ENCODE data around the gene LRRC32. TPM values are rescaled to one million over a fixed set of nuclear protein-coding genes. Genes with fewer than 3 reads are reported as not detected.
A peak's percentile ranks its signal among the peaks of the same experiment; 100 is the strongest.

The LRRC32 gene
- total RNA-seq, 6 donors from 2014 or later, result 41.3 to 118 (median 60.3) TPM

DNA sequence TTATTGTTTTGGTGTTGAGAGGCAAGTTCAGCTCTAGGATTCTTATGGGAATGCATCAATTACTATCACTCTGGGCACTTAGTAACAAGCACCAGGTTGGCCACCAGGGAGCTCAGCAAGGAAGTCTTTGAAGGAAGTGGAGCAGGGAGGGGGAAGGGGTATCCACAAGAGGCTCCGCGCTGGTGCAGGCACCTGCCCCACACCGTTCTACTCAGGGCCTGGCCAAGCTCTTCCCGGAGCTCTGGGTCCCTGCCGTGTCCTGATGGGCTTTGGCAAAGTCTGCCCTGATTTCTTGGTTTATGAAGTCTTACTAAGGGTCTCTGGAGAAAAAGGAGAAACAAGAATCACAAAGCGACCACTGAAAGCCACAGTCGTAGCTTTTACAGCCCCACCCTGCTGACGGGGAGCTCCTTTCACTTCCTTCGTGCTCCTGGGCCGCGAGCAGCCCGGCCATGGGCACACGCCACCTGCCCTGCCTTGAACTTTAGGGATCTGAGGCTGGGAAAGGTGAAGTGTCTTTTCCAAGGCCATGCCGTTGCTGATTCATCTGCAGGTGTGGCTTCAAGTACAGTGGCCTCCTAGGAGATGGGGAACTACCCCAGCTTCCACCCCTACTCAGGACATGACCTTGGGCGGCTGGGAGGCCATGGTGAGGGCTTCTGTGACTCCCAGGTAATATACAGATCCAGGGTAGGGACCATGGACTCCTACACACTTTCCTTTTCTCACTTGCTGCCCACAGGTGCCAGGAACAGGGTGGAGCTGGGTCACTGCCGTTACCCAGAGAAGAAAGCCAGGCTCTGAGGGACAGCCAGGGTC lies 15.9 kb upstream of the LRRC32 start:
- Histone ChIP-seq H3K36me3 (no peaks in the 10 kb centered on the region), H3K4me3 (no peak overlapping the region), H3K4me1 (no peaks in the 10 kb centered on the region), H3K27me3 (no peaks in the 10 kb centered on the region), H3K9me3 (peaks cover 0 to 6% (median 0%) of the 10 kb centered on the region in 4 donors), H3K27ac (no peak overlapping the region)
- DNase-seq (no peak), ATAC-seq (ENCODE audit: low FRiP score in 2 of 2) (peak in 1 of 2 donors; percentile 16)
- no peak for TF ChIP-seq POLR2A (IDR thresholded peaks at IDR 0.05)
- TF ChIP-seq EP300 (IDR thresholded peaks at IDR 0.05), result no peak
- TF ChIP-seq, protein P1, sequence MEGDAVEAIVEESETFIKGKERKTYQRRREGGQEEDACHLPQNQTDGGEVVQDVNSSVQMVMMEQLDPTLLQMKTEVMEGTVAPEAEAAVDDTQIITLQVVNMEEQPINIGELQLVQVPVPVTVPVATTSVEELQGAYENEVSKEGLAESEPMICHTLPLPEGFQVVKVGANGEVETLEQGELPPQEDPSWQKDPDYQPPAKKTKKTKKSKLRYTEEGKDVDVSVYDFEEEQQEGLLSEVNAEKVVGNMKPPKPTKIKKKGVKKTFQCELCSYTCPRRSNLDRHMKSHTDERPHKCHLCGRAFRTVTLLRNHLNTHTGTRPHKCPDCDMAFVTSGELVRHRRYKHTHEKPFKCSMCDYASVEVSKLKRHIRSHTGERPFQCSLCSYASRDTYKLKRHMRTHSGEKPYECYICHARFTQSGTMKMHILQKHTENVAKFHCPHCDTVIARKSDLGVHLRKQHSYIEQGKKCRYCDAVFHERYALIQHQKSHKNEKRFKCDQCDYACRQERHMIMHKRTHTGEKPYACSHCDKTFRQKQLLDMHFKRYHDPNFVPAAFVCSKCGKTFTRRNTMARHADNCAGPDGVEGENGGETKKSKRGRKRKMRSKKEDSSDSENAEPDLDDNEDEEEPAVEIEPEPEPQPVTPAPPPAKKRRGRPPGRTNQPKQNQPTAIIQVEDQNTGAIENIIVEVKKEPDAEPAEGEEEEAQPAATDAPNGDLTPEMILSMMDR (IDR thresholded peaks at IDR 0.05), result no peak
- no peak for TF ChIP-seq POLR2AphosphoS5 (IDR thresholded peaks at IDR 0.05)
- WGBS, 2 donors, result 51 to 72% methylated on average over 16 of the region's 16 CpGs

DNA sequence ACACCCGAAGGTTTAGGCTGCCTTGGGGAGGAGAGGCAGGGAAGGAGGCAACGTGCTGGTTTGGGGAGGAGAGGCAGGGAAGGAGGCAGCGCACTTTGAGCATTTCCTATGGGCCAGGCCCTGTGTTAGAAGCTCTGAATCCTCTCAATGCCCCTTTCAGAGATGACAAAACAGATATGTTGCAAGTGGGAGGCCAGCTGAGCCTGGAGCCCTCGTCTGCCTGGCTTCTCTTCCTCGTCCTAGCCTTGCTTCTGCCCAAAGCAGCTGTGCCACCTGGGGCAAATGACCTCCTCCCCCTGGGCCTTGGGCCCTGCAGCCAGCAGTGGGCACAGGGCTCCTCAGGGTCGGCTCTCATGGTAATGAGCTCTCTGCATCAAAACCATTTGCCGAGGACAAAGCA lies 15.3 kb upstream of the LRRC32 start:
- Histone ChIP-seq H3K36me3 (no peaks in the 10 kb centered on the region), H3K9me3 (peaks cover 0 to 6% (median 0%) of the 10 kb centered on the region in 4 donors), H3K27me3 (no peaks in the 10 kb centered on the region), H3K27ac (no peak overlapping the region), H3K4me3 (no peak overlapping the region), H3K4me1 (peaks cover 0 to 2% (median 0%) of the 10 kb centered on the region in 4 donors)
- WGBS, 2 donors, result 58 to 74% methylated on average over 7 of the region's 7 CpGs
- ATAC-seq (ENCODE audit: low FRiP score in 2 of 2) (no peak), DNase-seq (no peak)
- TF ChIP-seq POLR2A (IDR thresholded peaks at IDR 0.05) (no peak), POLR2AphosphoS5 (IDR thresholded peaks at IDR 0.05) (no peak), EP300 (IDR thresholded peaks at IDR 0.05) (no peak)
- TF ChIP-seq, protein P1 (IDR thresholded peaks at IDR 0.05), result no peak

DNA sequence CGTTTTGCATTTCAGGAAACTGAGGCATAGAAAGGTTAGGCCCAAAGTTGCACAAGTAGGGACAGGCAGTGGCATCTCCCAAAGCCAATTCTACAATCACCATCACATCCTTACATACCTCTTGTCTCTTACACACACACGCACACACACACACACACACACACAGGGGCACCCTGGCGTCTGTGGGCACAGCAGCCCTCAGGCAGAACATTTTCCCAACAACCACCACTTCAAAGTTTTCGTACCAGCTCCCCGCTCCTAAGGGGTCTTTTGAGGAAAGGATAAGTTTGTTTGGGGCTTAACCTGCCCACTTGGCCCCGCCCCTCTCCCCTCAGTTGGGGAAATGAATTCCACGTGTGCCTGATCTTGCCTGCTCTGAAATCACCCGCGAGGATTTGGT lies 14.7 kb upstream of the LRRC32 start:
- WGBS, 2 donors, result 88 to 90% methylated on average over 9 of the region's 9 CpGs
- TF ChIP-seq, protein P1 (IDR thresholded peaks at IDR 0.05), result no peak
- TF ChIP-seq POLR2A (IDR thresholded peaks at IDR 0.05), result no peak
- no peak for TF ChIP-seq POLR2AphosphoS5 (IDR thresholded peaks at IDR 0.05)
- no peak for TF ChIP-seq EP300 (IDR thresholded peaks at IDR 0.05)
- ATAC-seq (ENCODE audit: low FRiP score in 2 of 2) (no peak), DNase-seq (no peak)
- Histone ChIP-seq H3K36me3 (no peaks in the 10 kb centered on the region), H3K27ac (no peak overlapping the region), H3K4me1 (peaks cover 0 to 8% (median 4%) of the 10 kb centered on the region in 4 donors), H3K9me3 (peaks cover 0 to 6% (median 0%) of the 10 kb centered on the region in 4 donors), H3K4me3 (no peak overlapping the region), H3K27me3 (no peaks in the 10 kb centered on the region)

DNA sequence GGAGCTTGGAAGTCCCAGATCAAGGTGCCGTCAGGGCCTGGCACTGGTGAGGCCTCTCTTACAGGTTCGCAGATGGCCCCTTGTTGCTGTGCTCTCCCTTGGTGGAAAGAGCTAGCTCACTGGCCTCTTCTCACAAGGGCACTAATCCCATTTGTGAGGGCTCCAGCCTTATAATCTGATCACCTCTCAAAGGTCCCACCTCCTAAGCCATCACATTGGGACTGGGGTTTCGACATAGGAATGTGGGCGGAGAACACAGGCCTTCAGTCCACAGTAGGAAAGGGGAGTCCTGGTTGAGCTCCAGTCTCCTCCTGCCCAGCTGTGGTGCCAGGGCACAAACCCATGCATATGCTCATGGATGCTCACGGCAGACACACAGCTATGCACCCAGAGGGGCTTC lies 14.0 kb upstream of the LRRC32 start:
- Histone ChIP-seq H3K9me3 (peaks cover 0 to 6% (median 0%) of the 10 kb centered on the region in 4 donors), H3K27me3 (no peaks in the 10 kb centered on the region), H3K4me1 (peaks cover 0 to 11% (median 4%) of the 10 kb centered on the region in 4 donors), H3K4me3 (no peak overlapping the region), H3K27ac (no peak overlapping the region), H3K36me3 (no peaks in the 10 kb centered on the region)
- DNase-seq, result no peak
- TF ChIP-seq POLR2A (IDR thresholded peaks at IDR 0.05) (no peak), EP300 (IDR thresholded peaks at IDR 0.05) (no peak), POLR2AphosphoS5 (IDR thresholded peaks at IDR 0.05) (no peak)
- TF ChIP-seq, protein P1 (IDR thresholded peaks at IDR 0.05), result no peak
- 93 to 95% methylated on average over 2 to 5 of the region's 5 CpGs for WGBS, 2 donors
- ATAC-seq (ENCODE audit: low FRiP score in 2 of 2), result no peak
